Neural progenitor cell (in vitro differentiated cells): ENCODE data around the gene CD244. TPM values are rescaled to one million over a fixed set of nuclear protein-coding genes. Genes with fewer than 3 reads are reported as not detected.

Source experiments
- DNase-seq: peaks from one replicate; pipeline ENCODE4 v3.0.0-alpha.2; 2016; ENCODE audit warnings: low spot score
- H2AFZ ChIP-seq: fragments of 200-600 bp; sonication (generic); replicated peaks from 2 replicates; pipeline ENCODE4 v1.6.1; 2016; ENCODE audit warnings: antibody characterized with exemption
- H3F3A ChIP-seq: fragments of 200-600 bp; sonication (generic); 2 replicates; pipeline ENCODE4 v1.6.1; 2016; ENCODE audit warnings: antibody characterized with exemption, low read depth
- H3K27ac ChIP-seq: fragments of 200-600 bp; sonication (generic); 2 replicates; pipeline ENCODE4 v1.5.1; 2016; ENCODE audit warnings: mild to moderate bottlenecking
- H3K27me3 ChIP-seq: fragments of 200-600 bp; sonication (generic); 2 replicates; pipeline ENCODE4 v1.6.1; 2016; ENCODE audit warnings: mild to moderate bottlenecking, moderate library complexity
- H3K36me3 ChIP-seq: fragments of 200-600 bp; sonication (generic); 2 replicates; pipeline ENCODE4 v1.5.1; 2016
- H3K4me1 ChIP-seq: fragments of 200-600 bp; sonication (generic); 2 replicates; pipeline ENCODE4 v1.6.1; 2016; ENCODE audit warnings: mixed run types
- H3K4me2 ChIP-seq: fragments of 200-600 bp; sonication (generic); 2 replicates; pipeline ENCODE4 v1.6.1; 2016
- H3K4me3 ChIP-seq: fragments of 200-600 bp; sonication (generic); 2 replicates; pipeline ENCODE4 v1.5.1; 2016
- H3K79me2 ChIP-seq: fragments of 200-600 bp; sonication (generic); 2 replicates; pipeline ENCODE4 v1.6.1; 2016; ENCODE audit warnings: low read depth
- H3K9ac ChIP-seq: fragments of 200-600 bp; sonication (generic); 2 replicates; pipeline ENCODE4 v1.6.1; 2016
- H3K9me3 ChIP-seq: fragments of 200-600 bp; sonication (generic); 2 replicates; pipeline ENCODE4 v1.5.1; 2016; ENCODE audit warnings: low read depth
- H4K20me1 ChIP-seq: fragments of 200-600 bp; sonication (generic); 2 replicates; pipeline ENCODE4 v1.6.1; 2016; ENCODE audit warnings: low read depth
- H3K27ac Mint-ChIP-seq: 3 replicates; pipeline ENCODE4 v1.8.0; 2021; ENCODE audit warnings: mixed read lengths
- H3K27me3 Mint-ChIP-seq: 2 replicates; pipeline ENCODE4 v1.8.0; 2022; ENCODE audit warnings: low read depth, mild to moderate bottlenecking, inconsistent platforms, moderate library complexity, mixed read lengths; ENCODE audit not compliant: insufficient read depth
- H3K36me3 Mint-ChIP-seq: 3 replicates; pipeline ENCODE4 v1.8.0; 2021; ENCODE audit warnings: mixed read lengths
- H3K4me1 Mint-ChIP-seq: 3 replicates; pipeline ENCODE4 v1.8.0; 2021; ENCODE audit warnings: mixed read lengths
- H3K4me3 Mint-ChIP-seq: 3 replicates; pipeline ENCODE4 v1.8.0; 2021; ENCODE audit warnings: mild to moderate bottlenecking, moderate library complexity, mixed read lengths
- H3K9me3 Mint-ChIP-seq: 3 replicates; pipeline ENCODE4 v1.8.0; 2020; ENCODE audit warnings: mixed read lengths
- CTCF ChIP-seq: fragments of 200-600 bp; sonication (generic); IDR thresholded peaks from 2 replicates; pipeline ENCODE4 v1.5.1; 2017; ENCODE audit warnings: antibody characterized with exemption, mild to moderate bottlenecking
- EZH2 ChIP-seq: fragments of 200-600 bp; sonication (generic); IDR thresholded peaks from 2 replicates; pipeline ENCODE4 v1.6.1; 2017; ENCODE audit warnings: antibody characterized with exemption, mild to moderate bottlenecking, moderate library complexity
- EZH2phosphoT487 ChIP-seq: fragments of 200-600 bp; sonication (generic); IDR thresholded peaks from 2 replicates; pipeline ENCODE4 v1.6.1; 2017; ENCODE audit warnings: antibody characterized with exemption
- total RNA-seq: library from RNA; depleted of rRNA; stranded (reverse); fragments of >200 nt; gene quantifications from 2 replicates; pipeline ENCODE4 v1.2.3, GENCODE V29; 2015; ENCODE audit warnings: low replicate concordance

The CD244 gene
- total RNA-seq, 1 donor from 2014 or later, result not detected

- no peak overlapping the region for H3K4me2 ChIP-seq
- no peak overlapping the region for H3K27ac ChIP-seq
- no peak overlapping the region for H3K4me3 Mint-ChIP-seq
- no peaks in the 10 kb centered on the region for H4K20me1 ChIP-seq
- no peaks in the 10 kb centered on the region for H3K36me3 ChIP-seq
- no peak overlapping the region for H3K4me3 ChIP-seq
- no peaks in the 10 kb centered on the region for H3K36me3 Mint-ChIP-seq
- H3K27me3 Mint-ChIP-seq, result peaks cover 7% of the 10 kb centered on the region
- no peak overlapping the region for H3K9ac ChIP-seq
- no peaks in the 10 kb centered on the region for H3K27me3 ChIP-seq
- no peaks in the 10 kb centered on the region for H3K4me1 ChIP-seq
- peaks cover 27% of the 10 kb centered on the region for H3K9me3 Mint-ChIP-seq
- no peaks in the 10 kb centered on the region for H3K4me1 Mint-ChIP-seq
- H3K79me2 ChIP-seq, result no peaks in the 10 kb centered on the region
- TF ChIP-seq EZH2, result no peak
- no peak for TF ChIP-seq CTCF
- no peak for TF ChIP-seq EZH2phosphoT487
- H3F3A ChIP-seq, result no peaks in the 10 kb centered on the region
- H3K9me3 ChIP-seq, result peaks cover 3% of the 10 kb centered on the region
- H3K27ac Mint-ChIP-seq, result no peak overlapping the region
- DNase-seq, result no peak
- no peak overlapping the region for H2AFZ ChIP-seq
Measured at GRCh38 chr1:160806784-160807183, 55.9 kb downstream of the CD244 start.

- no peaks in the 10 kb centered on the region for H3K4me1 Mint-ChIP-seq
- Histone ChIP-seq H3F3A (no peaks in the 10 kb centered on the region), H3K27ac (no peak overlapping the region), H3K36me3 (no peaks in the 10 kb centered on the region), H3K4me3 (no peak overlapping the region), H3K27me3 (no peaks in the 10 kb centered on the region), H3K79me2 (no peaks in the 10 kb centered on the region), H3K9me3 (peaks cover 3% of the 10 kb centered on the region), H2AFZ (no peak overlapping the region), H3K4me2 (no peak overlapping the region), H3K4me1 (no peaks in the 10 kb centered on the region), H3K9ac (no peak overlapping the region), H4K20me1 (no peaks in the 10 kb centered on the region)
- H3K27ac Mint-ChIP-seq, result no peak overlapping the region
- H3K27me3 Mint-ChIP-seq, result peaks cover 5% of the 10 kb centered on the region
- no peak for DNase-seq
- no peak for TF ChIP-seq EZH2
- TF ChIP-seq CTCF, result no peak
- TF ChIP-seq EZH2phosphoT487, result no peak
- no peak overlapping the region for H3K4me3 Mint-ChIP-seq
- no peaks in the 10 kb centered on the region for H3K36me3 Mint-ChIP-seq
- H3K9me3 Mint-ChIP-seq, result peaks cover 27% of the 10 kb centered on the region
Measured at GRCh38 chr1:160806109-160806665, 56.5 kb downstream of the CD244 start.

GRCh38 chr1:160801836-160802580 lies 60.7 kb downstream of the CD244 start:
- Mint-ChIP-seq H3K27me3 (peaks cover 7% of the 10 kb centered on the region), H3K4me1 (no peaks in the 10 kb centered on the region), H3K36me3 (no peaks in the 10 kb centered on the region), H3K27ac (no peak overlapping the region), H3K4me3 (no peak overlapping the region), H3K9me3 (peaks cover 19% of the 10 kb centered on the region)
- no peaks in the 10 kb centered on the region for H4K20me1 ChIP-seq
- TF ChIP-seq EZH2phosphoT487, result no peak
- TF ChIP-seq EZH2, result no peak
- TF ChIP-seq CTCF, result no peak
- H3K36me3 ChIP-seq, result no peaks in the 10 kb centered on the region
- H2AFZ ChIP-seq, result no peak overlapping the region
- H3F3A ChIP-seq, result no peaks in the 10 kb centered on the region
- no peak overlapping the region for H3K4me2 ChIP-seq
- H3K27me3 ChIP-seq, result no peaks in the 10 kb centered on the region
- H3K4me3 ChIP-seq, result no peak overlapping the region
- DNase-seq, result no peak
- no peak overlapping the region for H3K27ac ChIP-seq
- no peaks in the 10 kb centered on the region for H3K79me2 ChIP-seq
- no peaks in the 10 kb centered on the region for H3K4me1 ChIP-seq
- peaks cover 2% of the 10 kb centered on the region for H3K9me3 ChIP-seq
- H3K9ac ChIP-seq, result no peak overlapping the region
